Heart right ventricle (tissue), 16 donors: ENCODE measurements around the gene TANGO2. TPM values are rescaled to one million over a fixed set of nuclear protein-coding genes. Genes with fewer than 3 reads are reported as not detected.

ENCODE experiments used
- ATAC-seq, 8 donors: fragments of 200-7000 bp; cut with Tn5 transposase; one replicate each; pipeline ENCODE4 v1.9.1; 2020; ENCODE audit warnings: mild to moderate bottlenecking in 8 of 8, moderate library complexity in 8 of 8, moderate number of reproducible peaks in 1 of 8
- DNase-seq, 2 donors: peaks; one replicate each; pipeline ENCODE4 v3.0.0-alpha.2; 2020
- H3K27ac ChIP-seq, 10 donors: fragments of 200-600 bp; sonication (generic) in 2 of 10; one replicate each; pipeline versions ENCODE4 v1.5.0 to v1.8.0; 2020 to 2022; ENCODE audit warnings: mild to moderate bottlenecking in 3 of 10
- H3K27me3 ChIP-seq, 7 donors: fragments of 200-600 bp; one replicate each; pipeline ENCODE4 v1.8.0; 2021 to 2022; ENCODE audit warnings: mild to moderate bottlenecking in 2 of 7
- H3K36me3 ChIP-seq, 9 donors: fragments of 200-600 bp; sonication (generic) in 1 of 9; one replicate each; pipeline versions ENCODE4 v1.5.0 to v1.8.0; 2020 to 2022; ENCODE audit warnings: mild to moderate bottlenecking in 2 of 9
- H3K4me1 ChIP-seq, 9 donors: fragments of 200-600 bp; sonication (generic) in 1 of 9; one replicate each; pipeline versions ENCODE4 v1.5.0 to v1.8.0; 2020 to 2022; ENCODE audit warnings: mild to moderate bottlenecking in 4 of 9
- H3K4me3 ChIP-seq, 10 donors: fragments of 200-600 bp; sonication (generic) in 2 of 10; one replicate each; pipeline versions ENCODE4 v1.5.0 to v1.8.0; 2020 to 2022; ENCODE audit warnings: mild to moderate bottlenecking in 7 of 10, moderate library complexity in 2 of 10
- H3K9me3 ChIP-seq, 11 donors: fragments of 200-600 bp in 10 of 11; sonication (generic) in 2 of 11; one replicate each; pipeline versions ENCODE4 v1.5.0 to v1.8.0; 2013 to 2022; ENCODE audit warnings: mild to moderate bottlenecking in 2 of 11, control low read depth in 1 of 11, moderate library complexity in 1 of 11
- WGBS, 2 donors: extraction: QIAGEN DNeasy Blood & Tissue Kit; methylation state at CpG; one replicate each; pipeline ENCODE4 v1.1.7; 2013; ENCODE audit warnings: inconsistent platforms in 1 of 2; 5-methylcytosine and 5-hydroxymethylcytosine counted together
- intact Hi-C, 10 donors: fragments of 100-400 bp; cut with DNase I; formaldehyde crosslinking; loops; one replicate each; pipeline versions ENCODE4 v1.11.1 to v1.14.2; 2022
- polyA plus RNA-seq, 2 donors: library from polyadenylated mRNA; stranded (reverse); fragments of 200-250 nt; gene quantifications; one replicate each; pipeline ENCODE4 v1.2.3, GENCODE V29; 2013
- total RNA-seq, 10 donors: library from RNA; stranded (reverse); fragmentation: NEBNext Ultra II Directional in 3 of 10; extraction: Animal tissue kit (Norgen Biotek cat#: 25700) in 3 of 10; gene quantifications; one replicate each; pipeline versions ENCODE4 v1.2.1 to v1.2.4, GENCODE V29; 2021 to 2023
- TF ChIP-seq, protein P1 (sequence below), 9 donors: fragments of 200-600 bp; sonication (generic) in 2 of 9; IDR thresholded peaks; one replicate each; pipeline versions ENCODE4 v1.5.0 to v1.8.0; 2021 to 2022; ENCODE audit warnings: antibody characterized with exemption in 9 of 9, mild to moderate bottlenecking in 5 of 9, moderate library complexity in 1 of 9
- donor health status: Arrhythmogenic right ventricular cardiomyopathy.
- donor health status: ischemic (EF 13 %, LVEDD 7.1; RV severe dilation, severe dysfunction).
- donor health status: healthy with polysubstance abuse.
- donor health status: DM: no; HTN: yes; CAD: no.
- donor health status: DM: no; HTN: no; CAD: no.
- donor health status: ischemic (EF 25% LVEDD 6.9; RV normal size, moderate dysfunction).
- donor health status: ischemic (EF 25% LVEDD 5.7; RV mildly dilated, moderate dysfunction).
- donor health status: healthy.
- donor health status: DM: yes; HTN: yes; CAD: no.
- donor health status: Ischemic cardiomyopathy.
- donor health status: ischemic (EF 35%, LVEDD 5.7; RV mildly dilated, moderate dysfunction).
- donor health status: nonischemic (EF 11% LVEDD 7.7; RV severe dilation, severe dysfunction).
- donor health status: DM: yes; HTN: yes; CAD: no.
- donor health status: PGD.
- donor health status: ischemic (EF 29% LVEDD 5.4; RV normal size, mild dysfunction).
- donor health status: nonischemic (EF 23%, LVEDD 6.1; RV moderate dilation, normal function).

The TANGO2 gene
- total and polyA plus RNA-seq, 12 donors, result 34.1 to 139 (median 81.0) TPM

DNA sequence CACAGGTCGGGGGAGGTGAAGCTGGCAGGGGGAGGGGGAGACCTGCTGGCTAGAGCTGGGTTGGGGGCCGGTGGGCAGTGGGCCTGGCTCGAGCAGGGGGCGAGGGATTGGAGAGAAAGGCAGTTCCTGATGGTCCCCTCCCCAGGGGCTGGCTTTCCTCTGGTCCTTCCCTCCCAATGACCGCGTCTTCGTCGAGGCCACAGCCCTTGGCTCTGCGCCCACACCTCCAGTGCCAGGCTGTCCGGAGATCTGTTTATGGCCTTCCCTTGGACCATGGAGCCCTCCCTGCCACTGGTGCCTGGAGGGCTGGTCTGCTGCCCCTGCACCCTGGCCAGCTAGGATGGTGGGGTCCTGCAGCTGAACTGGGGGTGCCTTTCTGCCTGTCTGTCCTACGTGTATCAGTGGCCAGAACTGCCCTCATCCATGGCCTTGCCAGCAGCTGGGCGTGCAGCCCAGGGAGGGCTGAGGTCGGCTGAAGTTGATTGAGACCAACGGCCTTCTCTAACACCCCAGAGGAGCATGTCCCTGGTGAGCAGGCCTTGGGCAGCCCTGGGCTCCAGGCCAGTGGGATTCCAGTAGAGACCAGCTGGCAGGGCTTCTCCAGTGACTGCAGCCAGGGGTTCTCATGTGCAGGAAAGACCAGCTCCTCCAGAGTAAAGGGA lies 12.3 kb downstream of the TANGO2 start:
- no peaks in the 10 kb centered on the region for H3K9me3 ChIP-seq
- ATAC-seq (peak; percentile 68 to 88 (median 84)), DNase-seq (peak; percentile 68 to 73)
- no peak overlapping the region for H3K4me3 ChIP-seq
- peak overlapping the region; percentile 20 to 81 (median 65) for H3K27ac ChIP-seq
- no peaks in the 10 kb centered on the region for H3K27me3 ChIP-seq
- WGBS, 2 donors, result 47 to 54% methylated on average over 14 of the region's 14 CpGs
- H3K36me3 ChIP-seq, result peaks cover 0 to 44% (median 26%) of the 10 kb centered on the region in 9 donors
- peaks cover 35 to 86% (median 63%) of the 10 kb centered on the region in 9 donors for H3K4me1 ChIP-seq
- TF ChIP-seq, protein P1, sequence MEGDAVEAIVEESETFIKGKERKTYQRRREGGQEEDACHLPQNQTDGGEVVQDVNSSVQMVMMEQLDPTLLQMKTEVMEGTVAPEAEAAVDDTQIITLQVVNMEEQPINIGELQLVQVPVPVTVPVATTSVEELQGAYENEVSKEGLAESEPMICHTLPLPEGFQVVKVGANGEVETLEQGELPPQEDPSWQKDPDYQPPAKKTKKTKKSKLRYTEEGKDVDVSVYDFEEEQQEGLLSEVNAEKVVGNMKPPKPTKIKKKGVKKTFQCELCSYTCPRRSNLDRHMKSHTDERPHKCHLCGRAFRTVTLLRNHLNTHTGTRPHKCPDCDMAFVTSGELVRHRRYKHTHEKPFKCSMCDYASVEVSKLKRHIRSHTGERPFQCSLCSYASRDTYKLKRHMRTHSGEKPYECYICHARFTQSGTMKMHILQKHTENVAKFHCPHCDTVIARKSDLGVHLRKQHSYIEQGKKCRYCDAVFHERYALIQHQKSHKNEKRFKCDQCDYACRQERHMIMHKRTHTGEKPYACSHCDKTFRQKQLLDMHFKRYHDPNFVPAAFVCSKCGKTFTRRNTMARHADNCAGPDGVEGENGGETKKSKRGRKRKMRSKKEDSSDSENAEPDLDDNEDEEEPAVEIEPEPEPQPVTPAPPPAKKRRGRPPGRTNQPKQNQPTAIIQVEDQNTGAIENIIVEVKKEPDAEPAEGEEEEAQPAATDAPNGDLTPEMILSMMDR (IDR thresholded peaks at IDR 0.05), result peak in 1 of 9 donors; percentile 7
- intact Hi-C loops, result loop anchor here in 1 of 10 donors (5.0 kb wide), 1 partner anchor 44 kb away; no protein-coding TSS in a partner anchor

DNA sequence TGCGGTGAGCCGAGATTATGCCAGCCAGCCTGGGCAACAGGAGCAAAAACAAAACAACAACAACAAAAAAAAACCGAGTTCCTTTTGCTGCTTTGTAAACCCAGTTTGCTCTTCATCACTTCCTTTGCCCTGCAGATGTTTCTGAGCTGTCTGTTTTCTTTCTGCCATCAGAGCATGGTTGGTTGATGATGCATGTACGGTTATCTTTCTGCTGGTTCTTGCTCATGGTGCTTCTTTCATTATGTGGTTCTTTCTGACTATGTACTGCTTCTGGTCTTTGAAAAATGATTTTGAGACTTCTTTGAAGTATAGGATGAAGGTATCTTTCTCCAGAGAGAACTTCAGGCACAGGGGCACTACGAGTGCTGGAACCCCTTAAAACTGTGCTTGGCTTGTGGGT lies 13.2 kb downstream of the TANGO2 start:
- Histone ChIP-seq H3K4me1 (peaks cover 29 to 76% (median 53%) of the 10 kb centered on the region in 9 donors), H3K27ac (peak overlapping the region in 1 of 10 donors; percentile 72), H3K9me3 (no peaks in the 10 kb centered on the region), H3K36me3 (peaks cover 0 to 54% (median 34%) of the 10 kb centered on the region in 9 donors), H3K27me3 (no peaks in the 10 kb centered on the region), H3K4me3 (no peak overlapping the region)
- TF ChIP-seq, protein P1 (IDR thresholded peaks at IDR 0.05), result no peak
- ATAC-seq, result no peak
- WGBS, 2 donors, result 79 to 83% methylated on average over 5 of the region's 5 CpGs
- DNase-seq, result no peak
- intact Hi-C loops, result loop anchor here in 1 of 10 donors (5.0 kb wide), 1 partner anchor 43 kb away; no protein-coding TSS in a partner anchor

DNA sequence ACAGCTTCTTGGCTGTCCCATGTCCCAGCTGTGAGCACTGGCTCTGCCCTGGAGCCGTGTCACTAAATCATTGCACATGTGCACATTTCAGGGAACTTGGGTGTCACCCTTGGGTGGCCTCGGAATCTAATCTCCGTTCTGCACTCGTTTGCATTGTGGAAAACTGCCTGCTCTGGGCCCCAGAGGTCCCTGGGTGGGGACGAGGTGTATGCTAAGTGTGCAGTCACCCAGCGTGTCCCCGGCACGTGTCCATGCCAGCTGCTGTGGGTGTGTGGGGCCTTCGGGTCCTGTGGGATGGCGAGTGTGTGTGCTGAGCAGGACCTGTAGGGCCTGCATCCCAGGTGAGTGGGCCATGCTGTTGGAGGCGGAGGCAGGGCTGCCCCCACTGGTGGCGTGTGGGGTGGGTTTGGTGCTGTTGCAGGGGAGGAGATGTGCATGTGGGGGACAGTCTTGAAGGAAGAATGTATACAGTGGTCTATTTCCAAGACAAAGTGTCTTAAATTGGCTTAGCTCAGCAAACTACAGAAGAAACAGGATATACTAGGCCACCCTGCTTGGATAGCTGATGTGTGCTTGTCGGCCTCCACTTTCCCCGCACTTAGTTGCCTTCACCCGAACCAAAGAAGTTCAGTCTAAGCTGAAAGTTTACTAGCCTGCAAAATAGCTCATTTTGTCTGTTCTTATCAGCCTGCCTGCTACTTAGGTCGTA lies 14.6 kb downstream of the TANGO2 start:
- TF ChIP-seq, protein P1 (IDR thresholded peaks at IDR 0.05), result no peak
- 85 to 87% methylated on average over 16 of the region's 16 CpGs for WGBS, 2 donors
- intact Hi-C loops, result no loop called here
- Histone ChIP-seq H3K4me3 (no peak overlapping the region), H3K27ac (no peak overlapping the region), H3K27me3 (no peaks in the 10 kb centered on the region), H3K36me3 (peaks cover 0 to 68% (median 34%) of the 10 kb centered on the region in 9 donors), H3K9me3 (no peaks in the 10 kb centered on the region), H3K4me1 (peaks cover 26 to 70% (median 44%) of the 10 kb centered on the region in 9 donors)
- ATAC-seq (no peak), DNase-seq (no peak)

DNA sequence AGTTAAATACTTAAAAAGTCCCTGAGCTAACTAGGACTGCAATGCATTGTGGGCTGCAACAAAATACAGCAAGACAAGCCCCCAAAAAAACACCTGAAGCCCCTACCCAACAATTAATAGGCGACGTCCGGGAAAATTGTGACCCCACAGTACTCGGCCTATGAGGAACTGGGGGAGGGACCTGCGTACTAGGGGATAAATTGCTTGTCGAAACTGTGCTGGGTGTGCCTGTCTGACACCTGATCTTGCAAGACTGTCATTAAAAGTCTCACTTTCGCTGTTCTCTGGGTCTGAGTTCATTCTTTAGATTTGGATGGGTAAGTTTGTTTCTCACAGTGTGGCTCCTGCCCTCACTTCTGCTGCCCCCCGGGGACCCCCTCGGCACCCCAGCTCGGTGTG lies 15.2 kb downstream of the TANGO2 start:
- WGBS, 2 donors, result 90 to 93% methylated on average over 10 of the region's 10 CpGs
- no peak for ATAC-seq
- no peaks in the 10 kb centered on the region for H3K9me3 ChIP-seq
- peaks cover 25 to 70% (median 44%) of the 10 kb centered on the region in 9 donors for H3K4me1 ChIP-seq
- peaks cover 0 to 73% (median 34%) of the 10 kb centered on the region in 9 donors for H3K36me3 ChIP-seq
- no peak overlapping the region for H3K4me3 ChIP-seq
- no peaks in the 10 kb centered on the region for H3K27me3 ChIP-seq
- intact Hi-C loops, result no loop called here
- no peak for DNase-seq
- TF ChIP-seq, protein P1 (IDR thresholded peaks at IDR 0.05), result no peak
- no peak overlapping the region for H3K27ac ChIP-seq
